ENCODE results near the gene PPP2R2C.

PPP2R2C gene

GRCh38 chr4:6372649-6373525, 99.5 kb downstream of the PPP2R2C start:
- H3K27me3 ChIP-seq (ENCODE audit: insufficient read depth, low read depth): peaks cover 46% of the 10 kb centered on the region
- H4K20me1 ChIP-seq (ENCODE audit: insufficient read depth): no peaks in the 10 kb centered on the region
- no peaks in the 10 kb centered on the region for H3K36me3 ChIP-seq (ENCODE audit: insufficient read depth)
- H3K27ac ChIP-seq: no peak overlapping the region
- H3K4me2 ChIP-seq: no peak overlapping the region
- no peak overlapping the region for H2AFZ ChIP-seq (ENCODE audit: low read depth)
- H3K79me2 ChIP-seq (ENCODE audit: insufficient read depth, low read depth): no peaks in the 10 kb centered on the region
- H3K9ac ChIP-seq: no peak overlapping the region
- no peak for TF ChIP-seq CTCF (conservative IDR thresholded peaks at IDR 0.05; ENCODE audit: low read depth, low read length)
- no peak overlapping the region for H3K4me3 ChIP-seq (IDR thresholded peaks at IDR 0.05; ENCODE audit: insufficient read depth, low read depth, low read length)
- H3K4me1 ChIP-seq (ENCODE audit: low read depth, poor library complexity, severe bottlenecking): no peaks in the 10 kb centered on the region

- H3K27me3 ChIP-seq (ENCODE audit: insufficient read depth, low read depth): peaks cover 49% of the 10 kb centered on the region
- H3K27ac ChIP-seq: no peak overlapping the region
- H4K20me1 ChIP-seq (ENCODE audit: insufficient read depth): no peaks in the 10 kb centered on the region
- no peaks in the 10 kb centered on the region for H3K4me1 ChIP-seq (ENCODE audit: low read depth, poor library complexity, severe bottlenecking)
- H2AFZ ChIP-seq (ENCODE audit: low read depth): no peak overlapping the region
- no peaks in the 10 kb centered on the region for H3K79me2 ChIP-seq (ENCODE audit: insufficient read depth, low read depth)
- no peak overlapping the region for H3K9ac ChIP-seq
- no peaks in the 10 kb centered on the region for H3K36me3 ChIP-seq (ENCODE audit: insufficient read depth)
- TF ChIP-seq CTCF (conservative IDR thresholded peaks at IDR 0.05; ENCODE audit: low read depth, low read length): no peak
- H3K4me3 ChIP-seq (IDR thresholded peaks at IDR 0.05; ENCODE audit: insufficient read depth, low read depth, low read length): no peak overlapping the region
- no peak overlapping the region for H3K4me2 ChIP-seq
These were observed 100.6 kb downstream of the PPP2R2C start for GRCh38 chr4:6371812-6372211.

GRCh38 chr4:6371271-6371670, 101.1 kb downstream of the PPP2R2C start:
- Histone ChIP-seq H3K4me1 (ENCODE audit: low read depth, poor library complexity, severe bottlenecking) (no peaks in the 10 kb centered on the region), H3K4me2 (no peak overlapping the region), H2AFZ (ENCODE audit: low read depth) (no peak overlapping the region), H3K79me2 (ENCODE audit: insufficient read depth, low read depth) (no peaks in the 10 kb centered on the region), H3K4me3 (IDR thresholded peaks at IDR 0.05; ENCODE audit: insufficient read depth, low read depth, low read length) (no peak overlapping the region), H3K9ac (no peak overlapping the region), H3K27ac (no peak overlapping the region), H3K36me3 (ENCODE audit: insufficient read depth) (no peaks in the 10 kb centered on the region), H3K27me3 (ENCODE audit: insufficient read depth, low read depth) (peaks cover 49% of the 10 kb centered on the region), H4K20me1 (ENCODE audit: insufficient read depth) (no peaks in the 10 kb centered on the region)
- TF ChIP-seq CTCF (conservative IDR thresholded peaks at IDR 0.05; ENCODE audit: low read depth, low read length): no peak

GRCh38 chr4:6369924-6370645, 102.3 kb downstream of the PPP2R2C start:
- H3K36me3 ChIP-seq (ENCODE audit: insufficient read depth): no peaks in the 10 kb centered on the region
- H2AFZ ChIP-seq (ENCODE audit: low read depth): no peak overlapping the region
- no peak overlapping the region for H3K9ac ChIP-seq
- no peaks in the 10 kb centered on the region for H3K79me2 ChIP-seq (ENCODE audit: insufficient read depth, low read depth)
- no peak overlapping the region for H3K27ac ChIP-seq
- TF ChIP-seq CTCF (conservative IDR thresholded peaks at IDR 0.05; ENCODE audit: low read depth, low read length): no peak
- no peak overlapping the region for H3K4me2 ChIP-seq
- H3K4me1 ChIP-seq (ENCODE audit: low read depth, poor library complexity, severe bottlenecking): no peaks in the 10 kb centered on the region
- H4K20me1 ChIP-seq (ENCODE audit: insufficient read depth): no peaks in the 10 kb centered on the region
- H3K27me3 ChIP-seq (ENCODE audit: insufficient read depth, low read depth): peaks cover 45% of the 10 kb centered on the region
- H3K4me3 ChIP-seq (IDR thresholded peaks at IDR 0.05; ENCODE audit: insufficient read depth, low read depth, low read length): no peak overlapping the region
